Fibroblast of pulmonary artery (primary cell): ENCODE measurements around the gene CDK4.
"Not testable (repeated sequence)": the region's sequence is repeated elsewhere in the genome, so short reads cannot be mapped to it uniquely, and the experiment has no call there.

Source experiments
- DNase-seq: peaks from one replicate; pipeline ENCODE4 v3.0.0-alpha.2; 2010; ENCODE audit warnings: low read depth
- H3K4me3 ChIP-seq: replicated peaks from 2 replicates; pipeline ENCODE4 v1.5.1; 2011; ENCODE audit warnings: low read depth, mild to moderate bottlenecking, control low read depth, low read length, moderate library complexity
- CTCF ChIP-seq: IDR thresholded peaks from 2 replicates; pipeline ENCODE4 v1.5.1; 2011; ENCODE audit warnings: mild to moderate bottlenecking, control low read depth, low read length, inconsistent platforms; ENCODE audit errors: missing control alignments

CDK4 gene

GRCh38 chr12:57724003-57724935 lies 27.8 kb downstream of the CDK4 start:
- no peak for TF ChIP-seq CTCF
- no peak for DNase-seq
- no peak overlapping the region for H3K4me3 ChIP-seq

GRCh38 chr12:57723630-57723962 lies 28.5 kb downstream of the CDK4 start:
- no peak overlapping the region for H3K4me3 ChIP-seq
- TF ChIP-seq CTCF: no peak
- DNase-seq: no peak

GRCh38 chr12:57722716-57723629 lies 29.1 kb downstream of the CDK4 start:
- DNase-seq: no peak
- TF ChIP-seq CTCF: no peak
- H3K4me3 ChIP-seq: no peak overlapping the region

- not testable (repeated sequence) for DNase-seq, H3K4me3 ChIP-seq
Measured at GRCh38 chr12:57721846-57722608, 30.1 kb downstream of the CDK4 start.

GRCh38 chr12:57720606-57721595 lies 31.2 kb downstream of the CDK4 start:
- DNase-seq: no peak

More at GRCh38 chr12:57720606-57721595, 31.2 kb downstream of the CDK4 start:
- H3K4me3 ChIP-seq: no peak overlapping the region
- TF ChIP-seq CTCF: no peak
